Osteoblast (primary cell): ENCODE measurements around the gene LBHD2. TPM values are rescaled to one million over a fixed set of nuclear protein-coding genes. Genes with fewer than 3 reads are reported as not detected.
A peak's percentile ranks its signal among the peaks of the same experiment; 100 is the strongest.

Source experiments
- DNase-seq: peaks from one replicate; pipeline ENCODE4 v3.0.0; 2011; ENCODE audit warnings: low spot score, mixed read lengths; ENCODE audit not compliant: insufficient read length; ENCODE audit errors: missing footprints
- H2AFZ ChIP-seq: 2 replicates; pipeline ENCODE4 v1.6.0; 2011; ENCODE audit warnings: mild to moderate bottlenecking, low read length
- H3K27ac ChIP-seq: 2 replicates; pipeline ENCODE4 v1.5.1; 2011; ENCODE audit warnings: mild to moderate bottlenecking, low read depth, low read length, moderate library complexity
- H3K27me3 ChIP-seq: 2 replicates; pipeline ENCODE4 v1.6.0; 2012; ENCODE audit warnings: mild to moderate bottlenecking, control low read depth, inconsistent platforms, low read length, moderate library complexity; ENCODE audit not compliant: insufficient read depth
- H3K36me3 ChIP-seq: 2 replicates; pipeline ENCODE4 v1.5.1; 2011; ENCODE audit warnings: mild to moderate bottlenecking, low read length, control low read depth, moderate library complexity; ENCODE audit not compliant: insufficient read depth
- H3K4me1 ChIP-seq: 2 replicates; pipeline ENCODE4 v1.5.1; 2011; ENCODE audit warnings: mild to moderate bottlenecking, low read length, control low read depth, moderate library complexity; ENCODE audit not compliant: insufficient read depth
- H3K4me2 ChIP-seq: 2 replicates; pipeline ENCODE4 v1.6.0; 2011; ENCODE audit warnings: mild to moderate bottlenecking, low read length; ENCODE audit not compliant: insufficient read depth
- H3K4me3 ChIP-seq: fragments of 200-600 bp; sonication (generic); 3 replicates; pipeline ENCODE4 v1.5.1; 2012; ENCODE audit warnings: mild to moderate bottlenecking, low read length, inconsistent platforms; ENCODE audit not compliant: insufficient read depth
- H3K79me2 ChIP-seq: 2 replicates; pipeline ENCODE4 v1.6.0; 2012; ENCODE audit warnings: mild to moderate bottlenecking, low read length, control low read depth, inconsistent platforms; ENCODE audit not compliant: insufficient read depth
- H3K9me3 ChIP-seq: 2 replicates; pipeline ENCODE4 v1.5.1; 2011; ENCODE audit warnings: low read depth, low read length, control low read depth
- H4K20me1 ChIP-seq: 2 replicates; pipeline ENCODE4 v1.6.0; 2012; ENCODE audit warnings: mild to moderate bottlenecking, low read length, control low read depth; ENCODE audit not compliant: insufficient read depth
- CTCF ChIP-seq: IDR thresholded peaks from 2 replicates; pipeline ENCODE4 v1.5.1; 2011; ENCODE audit warnings: mild to moderate bottlenecking, low read depth, low read length, moderate library complexity; ENCODE audit errors: extremely low read depth
- total RNA-seq: library from RNA; depleted of rRNA; stranded (reverse); fragments of >200 nt; gene quantifications from 2 replicates; pipeline ENCODE4 v1.2.3, GENCODE V29; 2012

LBHD2 gene
- total RNA-seq, 1 donor: not detected

- H4K20me1 ChIP-seq: no peaks in the 10 kb centered on the region
- H3K27ac ChIP-seq: no peak overlapping the region
- H3K79me2 ChIP-seq: no peaks in the 10 kb centered on the region
- peak overlapping the region; percentile 67 for H3K4me3 ChIP-seq
- TF ChIP-seq CTCF: no peak
- peak overlapping the region; percentile 70 for H2AFZ ChIP-seq
- no peaks in the 10 kb centered on the region for H3K9me3 ChIP-seq
- peaks cover 5% of the 10 kb centered on the region for H3K4me1 ChIP-seq
- H3K27me3 ChIP-seq: peaks cover 6% of the 10 kb centered on the region
- no peaks in the 10 kb centered on the region for H3K36me3 ChIP-seq
- peak; percentile 88 for DNase-seq
- H3K4me2 ChIP-seq: peak overlapping the region; percentile 83
These were observed 9.2 kb upstream of the LBHD2 start for GRCh38 chr14:103074729-103075367.

- Histone ChIP-seq H4K20me1 (no peaks in the 10 kb centered on the region), H3K4me3 (no peak overlapping the region), H3K36me3 (no peaks in the 10 kb centered on the region), H3K79me2 (no peaks in the 10 kb centered on the region), H3K27me3 (peaks cover 11% of the 10 kb centered on the region), H3K27ac (no peak overlapping the region), H3K9me3 (no peaks in the 10 kb centered on the region), H2AFZ (no peak overlapping the region), H3K4me1 (peaks cover 5% of the 10 kb centered on the region), H3K4me2 (no peak overlapping the region)
- DNase-seq: peak; percentile 98
- TF ChIP-seq CTCF: peak; percentile 73
These were observed 5.6 kb upstream of the LBHD2 start for GRCh38 chr14:103078420-103078749.

- H3K4me2 ChIP-seq: no peak overlapping the region
- no peaks in the 10 kb centered on the region for H3K79me2 ChIP-seq
- H2AFZ ChIP-seq: no peak overlapping the region
- H3K4me1 ChIP-seq: peaks cover 5% of the 10 kb centered on the region
- H3K27ac ChIP-seq: no peak overlapping the region
- H4K20me1 ChIP-seq: no peaks in the 10 kb centered on the region
- peaks cover 11% of the 10 kb centered on the region for H3K27me3 ChIP-seq
- H3K4me3 ChIP-seq: no peak overlapping the region
- no peak for TF ChIP-seq CTCF
- H3K9me3 ChIP-seq: no peaks in the 10 kb centered on the region
- no peaks in the 10 kb centered on the region for H3K36me3 ChIP-seq
- DNase-seq: peak; percentile 71
These were observed 5.0 kb upstream of the LBHD2 start for GRCh38 chr14:103078860-103079587.

- Histone ChIP-seq H3K36me3 (no peaks in the 10 kb centered on the region), H3K4me2 (no peak overlapping the region), H3K27ac (no peak overlapping the region), H3K4me3 (no peak overlapping the region), H3K9me3 (no peaks in the 10 kb centered on the region), H3K4me1 (no peaks in the 10 kb centered on the region), H3K27me3 (peaks cover 19% of the 10 kb centered on the region), H4K20me1 (no peaks in the 10 kb centered on the region), H2AFZ (no peak overlapping the region), H3K79me2 (no peaks in the 10 kb centered on the region)
- no peak for TF ChIP-seq CTCF
- DNase-seq: peak; percentile 15
These were observed 2.1 kb upstream of the LBHD2 start for GRCh38 chr14:103081951-103082350.
